Right lobe of liver (tissue), 4 donors: ENCODE results near the gene SERPINI1.

Source experiments
- CTCF ChIP-seq, 4 donors: fragments of 200-600 bp in 3 of 4; fragments of 450-650 bp in 1 of 4; IDR thresholded peaks; one replicate each; pipeline versions ENCODE4 v1.5.1 to v1.8.0; 2016 to 2022; ENCODE audit warnings: antibody characterized with exemption in 4 of 4, mild to moderate bottlenecking in 2 of 4
- POLR2A ChIP-seq: fragments of 450-650 bp; IDR thresholded peaks from one replicate; pipeline ENCODE4 v1.6.1; 2017; ENCODE audit warnings: antibody characterized with exemption, mild to moderate bottlenecking
- donor health status: DM: no; HTN: no; CAD: no.
- donor health status: DM: no; HTN: no; CAD: no.
- donor health status: DM: no; HTN: yes; CAD: no.

GRCh38 chr3:167772992-167773391 lies 37.5 kb downstream of the SERPINI1 start:
- TF ChIP-seq CTCF (IDR thresholded peaks at IDR 0.05) (no peak), POLR2A (no peak)
